Body of pancreas (tissue), 4 donors: ENCODE measurements around the gene RBPJL. TPM values are rescaled to one million over a fixed set of nuclear protein-coding genes. Genes with fewer than 3 reads are reported as not detected.
A peak's percentile ranks its signal among the peaks of the same experiment; 100 is the strongest.

ENCODE experiments used
- ATAC-seq: fragments of 150-250 bp; one replicate; pipeline ENCODE4 v1.9.1; 2016
- DNase-seq, 4 donors: peaks; one replicate each; pipeline ENCODE4 v3.0.0-alpha.2; 2019
- H3K27ac ChIP-seq, 4 donors: fragments of 200-600 bp; sonication (generic); 1 replicate in 3 of 4; 2 replicates in 1 of 4; pipeline versions ENCODE4 v1.5.1 to v1.6.1; 2016 to 2019; ENCODE audit warnings: mild to moderate bottlenecking in 1 of 4, mixed read lengths in 1 of 4, moderate library complexity in 1 of 4
- H3K27me3 ChIP-seq, 2 donors: fragments of 200-600 bp; sonication (generic); one replicate each; pipeline ENCODE4 v1.6.0; 2016; ENCODE audit warnings: mild to moderate bottlenecking in 1 of 2
- H3K36me3 ChIP-seq, 2 donors: fragments of 200-600 bp; sonication (generic); replicated peaks in 1 of 2; 2 replicates each; pipeline ENCODE4 v1.5.1; 2016; ENCODE audit warnings: low read depth in 2 of 2; ENCODE audit not compliant: insufficient read depth in 1 of 2
- H3K4me1 ChIP-seq: fragments of 200-600 bp; sonication (generic); one replicate; pipeline ENCODE4 v1.6.0; 2016
- H3K4me3 ChIP-seq, 2 donors: fragments of 200-600 bp; sonication (generic); 1 replicate in 1 of 2; 2 replicates in 1 of 2; pipeline ENCODE4 v1.5.1; 2016 to 2019
- H3K9me3 ChIP-seq, 3 donors: fragments of 200-600 bp; sonication (generic); 1 replicate in 2 of 3; 2 replicates in 1 of 3; pipeline ENCODE4 v1.5.1; 2016
- POLR2A ChIP-seq, 3 donors: fragments of 450-650 bp; IDR thresholded peaks; one replicate each; pipeline ENCODE4 v1.6.1; 2016; ENCODE audit warnings: antibody characterized with exemption in 3 of 3, mild to moderate bottlenecking in 2 of 3
- WGBS, 2 donors: methylation state at CpG; one replicate each; pipeline ENCODE4 v1.1.5; 2017; 5-methylcytosine and 5-hydroxymethylcytosine counted together
- intact Hi-C: fragments of 100-400 bp; cut with DNase I; formaldehyde crosslinking; loops from one replicate; pipeline ENCODE4 v1.15.1; 2023
- total RNA-seq, 2 donors: library from RNA; depleted of rRNA; stranded (reverse); fragments of >200 nt; gene quantifications; one replicate each; pipeline ENCODE4 v1.1.0, GENCODE V29; 2016
- TF ChIP-seq, protein P1 (sequence below), 7 experiments: fragments of 450-650 bp in 4 of 7; fragments of 200-600 bp in 3 of 7; sonication (generic) in 3 of 7; IDR thresholded peaks; one replicate each; pipeline ENCODE4 v1.5.1; 2016 to 2019; ENCODE audit warnings: antibody characterized with exemption in 7 of 7

The RBPJL gene
- total RNA-seq, 2 donors from 2014 or later, result 306 to 837 TPM

DNA sequence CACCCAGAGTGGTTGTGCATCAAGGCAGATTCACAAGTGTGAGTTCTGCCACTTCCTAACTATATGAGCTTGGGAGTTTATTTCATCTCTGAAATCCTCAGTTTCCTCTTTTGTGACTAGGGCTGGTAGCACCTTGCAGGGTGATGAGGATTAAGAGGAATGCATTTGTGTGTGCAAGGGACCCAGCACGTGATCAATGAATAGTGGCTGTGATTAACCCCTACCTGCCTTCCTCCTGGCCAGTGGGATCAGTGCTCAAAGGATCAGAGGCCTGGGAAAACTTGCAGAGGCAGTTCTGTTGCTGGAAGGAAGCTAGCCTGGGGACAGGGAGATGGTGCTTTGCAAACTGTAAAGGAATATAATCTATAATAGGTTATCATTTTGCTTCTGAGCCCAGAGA lies 34.3 kb downstream of the RBPJL start:
- Histone ChIP-seq H3K27me3 (no peaks in the 10 kb centered on the region), H3K4me1 (peaks cover 99% of the 10 kb centered on the region), H3K4me3 (no peak overlapping the region), H3K36me3 (no peaks in the 10 kb centered on the region), H3K27ac (peak overlapping the region; percentile 91 to 99 (median 98)), H3K9me3 (no peaks in the 10 kb centered on the region)
- TF ChIP-seq, protein P1, sequence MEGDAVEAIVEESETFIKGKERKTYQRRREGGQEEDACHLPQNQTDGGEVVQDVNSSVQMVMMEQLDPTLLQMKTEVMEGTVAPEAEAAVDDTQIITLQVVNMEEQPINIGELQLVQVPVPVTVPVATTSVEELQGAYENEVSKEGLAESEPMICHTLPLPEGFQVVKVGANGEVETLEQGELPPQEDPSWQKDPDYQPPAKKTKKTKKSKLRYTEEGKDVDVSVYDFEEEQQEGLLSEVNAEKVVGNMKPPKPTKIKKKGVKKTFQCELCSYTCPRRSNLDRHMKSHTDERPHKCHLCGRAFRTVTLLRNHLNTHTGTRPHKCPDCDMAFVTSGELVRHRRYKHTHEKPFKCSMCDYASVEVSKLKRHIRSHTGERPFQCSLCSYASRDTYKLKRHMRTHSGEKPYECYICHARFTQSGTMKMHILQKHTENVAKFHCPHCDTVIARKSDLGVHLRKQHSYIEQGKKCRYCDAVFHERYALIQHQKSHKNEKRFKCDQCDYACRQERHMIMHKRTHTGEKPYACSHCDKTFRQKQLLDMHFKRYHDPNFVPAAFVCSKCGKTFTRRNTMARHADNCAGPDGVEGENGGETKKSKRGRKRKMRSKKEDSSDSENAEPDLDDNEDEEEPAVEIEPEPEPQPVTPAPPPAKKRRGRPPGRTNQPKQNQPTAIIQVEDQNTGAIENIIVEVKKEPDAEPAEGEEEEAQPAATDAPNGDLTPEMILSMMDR (IDR thresholded peaks at IDR 0.05), result no peak
- TF ChIP-seq POLR2A (IDR thresholded peaks at IDR 0.05), result no peak
- 0 to 15% methylated on average over 1 of the region's 1 CpG for WGBS, 2 donors
- ATAC-seq, result no peak
- intact Hi-C loops, result no loop called here
- DNase-seq, result peak in 1 of 4 donors; percentile 29

DNA sequence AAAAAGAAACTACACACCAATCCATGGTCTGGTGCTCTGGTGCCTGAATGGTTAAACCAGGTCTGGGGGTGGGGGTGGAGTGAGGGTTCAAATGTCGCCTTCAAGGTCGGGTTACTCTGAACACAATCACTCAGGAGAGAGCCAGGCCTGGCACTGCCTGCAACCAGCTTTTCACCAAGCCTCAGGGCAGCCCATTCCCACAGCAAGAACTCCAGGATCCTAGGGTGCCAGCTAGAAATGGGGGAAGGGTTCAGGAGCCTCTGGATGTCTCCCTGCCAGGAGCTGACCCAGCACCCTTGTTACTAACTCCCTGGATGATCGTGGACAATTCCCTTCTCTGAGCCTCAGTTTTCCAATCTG lies 34.9 kb downstream of the RBPJL start:
- ATAC-seq (no peak), DNase-seq (peak; percentile 67 to 78 (median 74))
- TF ChIP-seq, protein P1 (IDR thresholded peaks at IDR 0.05), result no peak
- TF ChIP-seq POLR2A (IDR thresholded peaks at IDR 0.05), result no peak
- no peaks in the 10 kb centered on the region for H3K36me3 ChIP-seq
- H3K4me3 ChIP-seq, result no peak overlapping the region
- H3K9me3 ChIP-seq, result no peaks in the 10 kb centered on the region
- peak overlapping the region; percentile 91 to 99 (median 98) for H3K27ac ChIP-seq
- intact Hi-C loops, result no loop called here
- H3K27me3 ChIP-seq, result no peaks in the 10 kb centered on the region
- H3K4me1 ChIP-seq, result peaks cover 99% of the 10 kb centered on the region
- 9 to 23% methylated on average over 2 to 3 of the region's 3 CpGs for WGBS, 2 donors

DNA sequence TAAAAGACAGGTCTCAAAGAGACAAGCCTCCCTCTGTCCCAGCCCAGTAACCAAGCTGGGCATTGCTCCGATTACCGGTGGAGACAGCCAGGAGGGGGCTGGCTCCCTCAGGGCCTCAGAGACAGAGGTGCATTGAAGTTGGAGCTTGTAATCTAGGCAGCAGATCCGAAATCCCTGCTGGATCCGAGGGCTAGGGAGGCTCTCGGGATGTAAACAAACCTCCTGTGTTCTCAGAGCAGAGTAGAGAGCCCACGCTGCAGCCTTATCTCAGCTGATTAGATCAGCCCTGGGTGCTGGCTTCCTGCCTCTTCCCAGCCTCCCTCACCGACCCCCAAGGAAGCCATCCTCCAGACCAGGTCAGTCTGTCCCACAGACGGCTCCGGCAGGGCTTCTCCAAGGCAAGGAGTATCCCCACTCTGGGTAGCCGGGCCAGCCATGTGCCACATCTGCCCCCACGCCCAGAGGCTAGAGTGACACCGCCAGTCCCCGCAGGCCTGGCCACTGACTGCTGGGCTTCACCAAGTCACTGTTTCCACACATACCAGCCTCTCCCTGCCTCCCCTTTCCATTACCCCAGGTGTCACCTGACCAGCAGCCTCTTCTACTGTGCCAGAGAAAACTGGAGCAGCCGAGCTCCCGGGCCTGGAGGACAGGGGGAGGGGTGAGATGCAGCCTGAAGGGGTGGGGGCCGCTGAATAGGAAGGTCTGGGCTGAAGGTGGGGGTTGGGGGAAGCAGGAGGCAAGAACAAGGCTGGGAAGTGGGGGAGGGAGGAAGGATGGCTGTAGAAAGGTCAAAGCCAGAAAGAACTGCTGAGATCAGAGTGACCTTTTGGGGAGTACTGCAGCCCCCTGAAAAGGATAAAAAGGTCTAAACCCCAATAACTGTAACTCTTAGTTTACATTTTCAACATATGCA lies 35.6 kb downstream of the RBPJL start:
- ATAC-seq, result peak; percentile 57
- no peaks in the 10 kb centered on the region for H3K27me3 ChIP-seq
- peak; percentile 88 to 95 (median 92) for DNase-seq
- no peaks in the 10 kb centered on the region for H3K36me3 ChIP-seq
- WGBS, 2 donors, result 9 to 13% methylated on average over 8 to 16 of the region's 16 CpGs
- TF ChIP-seq POLR2A (IDR thresholded peaks at IDR 0.05), result peak; percentile 92 to 97 (median 96)
- TF ChIP-seq, protein P1 (IDR thresholded peaks at IDR 0.05), result no peak
- no peak overlapping the region for H3K4me3 ChIP-seq
- H3K27ac ChIP-seq, result peak overlapping the region; percentile 91 to 99 (median 98)
- intact Hi-C loops, result no loop called here
- peaks cover 97% of the 10 kb centered on the region for H3K4me1 ChIP-seq
- H3K9me3 ChIP-seq, result no peaks in the 10 kb centered on the region

DNA sequence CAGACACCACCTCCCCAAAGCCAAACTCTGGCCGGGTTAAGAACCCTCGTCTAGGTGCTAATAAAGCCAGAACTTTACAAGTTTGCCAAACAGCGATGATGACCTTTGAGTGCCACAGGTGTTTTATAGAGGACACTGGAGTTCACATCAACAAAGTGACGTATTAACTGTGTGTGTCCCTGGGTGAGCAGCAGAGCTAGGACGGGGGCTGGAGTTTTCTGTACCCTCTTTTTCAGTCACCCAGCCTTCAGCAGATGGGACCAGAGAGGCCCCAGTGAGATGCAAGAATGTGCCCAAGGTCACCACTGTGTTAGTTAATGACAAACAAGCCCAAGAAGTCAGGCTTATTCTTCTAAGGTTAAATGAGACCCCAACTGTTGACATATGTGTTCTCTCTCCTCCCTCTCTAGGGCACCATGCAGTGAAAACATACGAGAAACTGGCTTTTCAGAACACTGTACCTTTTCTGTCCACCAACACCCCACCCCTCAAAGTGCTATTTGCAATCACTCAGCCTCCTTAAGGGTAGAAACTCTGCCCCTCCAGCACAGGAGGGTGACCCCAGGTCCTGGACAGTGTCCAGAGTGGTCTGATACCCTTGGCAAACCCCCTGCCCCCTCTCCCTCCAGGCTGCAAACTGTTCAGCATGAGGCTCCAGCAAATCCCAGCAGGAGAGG lies 36.4 kb downstream of the RBPJL start:
- Histone ChIP-seq H3K9me3 (no peaks in the 10 kb centered on the region), H3K27me3 (no peaks in the 10 kb centered on the region), H3K27ac (peak overlapping the region; percentile 91 to 99 (median 98)), H3K4me3 (no peak overlapping the region), H3K36me3 (no peaks in the 10 kb centered on the region), H3K4me1 (peaks cover 89% of the 10 kb centered on the region)
- peak in 3 of 4 donors; percentile 87 to 90 (median 89) for DNase-seq
- ATAC-seq, result no peak
- intact Hi-C loops, result no loop called here
- TF ChIP-seq, protein P1 (IDR thresholded peaks at IDR 0.05), result no peak
- TF ChIP-seq POLR2A (IDR thresholded peaks at IDR 0.05), result peak in 2 of 3 donors; percentile 38 to 64
- WGBS, 2 donors, result 14 to 19% methylated on average over 6 of the region's 6 CpGs
